Activated T-cell treated with anti-CD3 and anti-CD28 coated beads for 24 hours (primary cell): Measurements from ENCODE around the gene BMF.
A peak's percentile ranks its signal among the peaks of the same experiment; 100 is the strongest.

Experiments
- DNase-seq: peaks from one replicate; pipeline ENCODE4 v3.0.0-alpha.2; 2020; ENCODE audit warnings: low read depth

The BMF gene

DNA sequence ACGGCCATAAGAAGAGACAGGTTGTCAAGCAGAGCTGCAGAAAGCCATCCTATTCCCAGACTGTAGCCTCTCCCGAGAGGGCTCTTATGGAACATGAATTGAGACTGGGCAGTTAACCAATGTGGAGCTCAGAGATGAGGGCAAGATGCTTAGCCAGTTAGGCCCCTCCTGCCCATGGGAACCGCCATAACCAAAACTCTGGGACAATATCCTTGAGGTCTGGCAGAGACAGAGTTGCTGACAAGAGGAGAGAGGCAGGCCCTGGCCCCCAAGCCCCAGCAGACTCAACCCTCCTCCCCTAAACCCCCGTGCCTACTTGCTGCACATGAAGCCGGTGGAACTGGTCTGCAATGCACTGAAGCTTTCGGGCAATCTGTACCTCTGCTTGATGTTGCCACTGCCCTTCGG lies 4.8 kb downstream of the BMF start:
- DNase-seq, result no peak

DNA sequence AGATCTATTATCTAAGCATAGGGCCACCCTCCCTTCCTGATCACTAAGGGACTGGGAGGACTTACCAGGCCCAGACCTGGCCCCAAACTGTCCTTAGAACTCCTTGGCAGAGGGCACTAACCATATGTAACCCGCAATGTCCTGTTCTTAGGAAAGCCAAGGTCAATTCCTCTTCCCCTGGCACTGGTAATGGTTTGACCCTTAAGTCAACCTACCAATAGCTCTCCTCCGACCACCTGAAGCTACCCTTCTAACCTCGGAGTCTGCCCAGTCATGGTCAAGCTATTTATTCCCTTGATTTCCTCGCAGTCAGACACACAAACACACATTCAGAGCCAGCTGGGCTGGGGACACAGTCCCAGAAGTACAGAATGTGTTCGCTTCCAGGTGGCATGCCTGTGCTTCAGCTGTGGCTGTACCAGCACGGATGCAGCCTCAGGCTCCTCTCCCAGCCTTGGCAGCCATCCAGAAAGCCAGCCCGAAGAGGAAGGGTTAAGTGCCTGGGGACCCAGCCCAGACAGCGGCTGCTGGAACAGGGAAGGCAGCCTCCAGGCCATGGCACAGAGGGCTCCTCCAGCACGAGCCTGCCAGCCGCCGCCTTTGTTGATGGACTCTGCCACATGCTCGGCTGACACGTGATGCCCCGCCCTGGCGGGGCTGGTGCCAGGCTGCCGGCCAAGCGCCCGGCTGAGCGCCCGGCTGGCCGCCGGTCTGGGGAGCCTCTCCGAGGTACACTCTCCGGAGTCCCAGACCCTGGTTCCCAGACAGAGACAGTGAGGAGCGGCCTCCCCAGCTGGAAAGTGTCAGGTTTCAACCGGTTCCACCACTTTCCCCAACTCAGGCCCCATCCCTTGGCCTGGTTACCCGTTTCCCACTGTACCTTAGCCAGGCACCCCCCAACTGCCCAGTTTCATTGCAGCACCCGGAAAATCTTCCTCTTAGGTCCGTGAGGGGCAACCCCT lies 5.5 kb downstream of the BMF start:
- no peak for DNase-seq

DNA sequence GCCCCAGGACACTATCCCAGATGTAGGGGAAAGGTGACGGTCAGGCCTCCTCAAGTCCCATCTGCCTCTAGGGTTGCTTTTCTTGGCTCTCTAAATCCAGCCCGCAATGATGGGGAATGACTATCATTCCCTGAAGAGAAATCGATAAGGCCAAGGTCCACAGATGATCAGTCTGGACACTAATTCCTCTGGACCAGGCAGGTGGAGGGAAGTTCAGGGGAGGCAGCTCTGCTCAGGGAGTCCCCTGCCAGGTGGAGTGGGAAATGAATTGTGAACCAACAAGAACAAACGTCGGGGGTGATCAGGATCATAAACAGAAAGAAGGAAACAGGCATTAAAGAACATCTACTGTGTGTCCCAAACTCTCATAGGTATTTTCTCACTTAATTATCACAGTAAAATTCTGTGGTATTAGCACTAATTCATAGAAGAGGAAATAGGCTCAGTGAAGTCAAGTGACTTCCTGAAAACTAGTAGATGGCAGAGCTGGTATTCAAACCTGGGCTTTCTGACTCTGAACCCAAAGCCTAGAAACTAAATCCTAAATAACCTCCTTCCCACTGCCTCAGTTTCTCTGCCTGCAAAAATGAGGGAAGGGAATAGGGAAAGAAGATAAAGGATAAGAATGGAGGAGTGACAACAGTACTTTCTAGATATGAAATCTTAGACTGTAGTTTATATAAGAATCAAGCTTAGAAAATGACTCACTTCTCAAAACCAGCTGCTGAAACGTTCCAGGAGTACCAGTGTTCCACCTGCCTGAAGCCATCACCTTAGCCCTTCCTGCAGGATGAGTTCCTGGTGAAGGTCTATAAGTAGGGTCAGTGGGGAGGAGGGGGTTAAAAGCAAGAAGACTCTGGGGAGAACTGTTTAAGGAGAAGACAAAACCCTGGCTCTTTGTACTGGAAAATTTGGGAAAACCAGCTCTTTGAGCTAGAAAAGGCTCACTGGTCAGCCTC lies 7.5 kb downstream of the BMF start:
- DNase-seq, result no peak

DNA sequence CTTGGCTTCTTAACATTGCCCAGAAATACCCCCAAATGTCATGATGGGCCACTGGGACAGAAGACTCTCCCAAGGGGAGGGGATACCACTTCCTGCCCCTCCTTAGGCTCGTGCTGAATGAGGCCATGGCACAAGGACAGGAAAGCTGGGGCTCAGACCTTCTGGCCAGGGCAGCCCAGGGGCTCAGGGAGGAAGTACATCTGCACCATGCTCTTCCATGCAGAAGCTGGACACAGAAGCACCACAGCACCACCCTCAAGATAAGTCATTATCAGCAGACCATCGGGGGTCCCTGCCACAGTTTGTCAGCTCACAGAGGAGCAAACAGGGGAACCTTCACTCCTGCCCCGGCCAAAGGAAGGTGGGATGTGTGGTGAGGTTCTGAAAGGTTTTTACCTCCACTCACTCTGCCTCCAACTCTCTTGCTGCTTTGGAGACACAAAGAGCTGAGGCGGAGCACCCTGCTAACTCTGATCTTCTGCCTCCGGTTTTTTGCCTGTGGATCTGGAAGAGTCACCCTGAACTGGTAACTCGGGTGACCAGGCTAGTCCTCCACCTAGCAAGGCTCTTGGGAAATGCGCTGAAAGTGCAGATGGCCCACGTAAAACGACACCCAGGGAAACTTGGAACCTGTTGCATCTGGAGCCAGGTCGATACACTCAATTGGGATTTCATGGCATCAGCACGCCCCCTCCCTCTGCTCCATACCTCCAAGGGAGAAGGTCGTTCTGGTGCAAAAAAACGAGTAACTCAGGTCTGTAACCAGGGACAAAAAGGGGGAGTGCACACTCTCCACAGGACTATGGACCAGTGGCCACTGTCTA lies 8.3 kb downstream of the BMF start:
- DNase-seq, result no peak

DNA sequence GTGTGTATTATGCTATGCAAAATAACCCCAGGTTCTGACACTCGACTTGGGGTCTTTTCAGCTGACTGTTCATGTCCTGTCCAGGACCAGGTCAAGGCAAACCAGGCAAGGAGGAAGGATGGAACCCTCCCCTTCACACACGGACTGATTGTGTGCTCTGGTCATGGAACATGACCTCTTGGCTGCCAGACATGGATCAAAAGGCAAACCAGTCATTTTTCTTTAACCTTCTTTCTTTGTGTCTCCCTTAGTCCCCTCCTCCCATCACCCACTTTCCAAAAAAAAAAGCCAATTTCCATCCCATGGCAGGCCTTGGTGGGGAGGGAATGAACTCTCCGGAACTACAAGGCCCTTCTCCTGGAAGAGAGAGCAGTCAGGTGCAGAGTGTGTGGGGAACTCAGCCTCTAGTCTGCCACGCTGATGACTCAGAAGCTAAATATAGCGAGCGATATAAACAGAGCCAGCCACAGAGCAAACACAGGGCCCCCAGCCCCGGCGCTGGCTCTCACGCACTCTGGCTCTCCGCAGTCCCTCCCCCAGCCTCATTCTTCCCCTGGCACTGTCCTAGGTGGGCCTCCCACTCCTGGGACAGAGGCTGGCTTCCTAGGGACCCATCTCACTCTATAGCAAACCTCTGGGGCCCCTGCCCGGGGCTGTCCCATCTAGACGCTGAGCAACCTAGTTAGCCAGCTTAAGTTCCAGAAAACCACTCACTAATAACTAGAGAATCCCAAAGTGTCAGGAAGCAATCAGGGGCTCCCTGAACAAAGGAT lies 10.0 kb downstream of the BMF start:
- DNase-seq, result peak; percentile 77

DNA sequence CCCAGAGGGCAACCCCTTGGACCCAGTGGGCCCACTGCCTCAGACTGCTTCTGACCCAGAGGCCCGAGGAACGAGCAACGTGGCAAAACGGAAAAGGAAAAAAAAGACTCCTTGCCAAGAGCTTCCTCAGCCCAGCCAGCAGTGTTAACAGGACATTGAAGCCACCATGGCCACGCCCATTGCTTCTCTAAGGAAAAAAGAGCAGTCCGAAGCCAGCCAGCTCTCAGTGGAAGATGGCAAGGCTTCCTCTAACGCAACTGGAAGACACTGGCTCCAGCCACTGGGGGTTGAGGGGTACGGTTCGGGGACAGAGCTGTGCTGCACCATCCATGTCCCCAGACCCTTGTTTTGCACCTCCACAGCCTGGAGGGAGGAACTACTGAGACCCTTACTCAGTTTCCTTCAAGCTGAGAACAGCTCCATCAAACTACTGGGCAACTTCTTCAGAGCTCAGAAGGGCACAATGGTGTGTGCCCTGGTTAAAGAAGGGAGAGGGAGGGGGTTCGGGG lies 10.7 kb downstream of the BMF start:
- DNase-seq, result no peak

DNA sequence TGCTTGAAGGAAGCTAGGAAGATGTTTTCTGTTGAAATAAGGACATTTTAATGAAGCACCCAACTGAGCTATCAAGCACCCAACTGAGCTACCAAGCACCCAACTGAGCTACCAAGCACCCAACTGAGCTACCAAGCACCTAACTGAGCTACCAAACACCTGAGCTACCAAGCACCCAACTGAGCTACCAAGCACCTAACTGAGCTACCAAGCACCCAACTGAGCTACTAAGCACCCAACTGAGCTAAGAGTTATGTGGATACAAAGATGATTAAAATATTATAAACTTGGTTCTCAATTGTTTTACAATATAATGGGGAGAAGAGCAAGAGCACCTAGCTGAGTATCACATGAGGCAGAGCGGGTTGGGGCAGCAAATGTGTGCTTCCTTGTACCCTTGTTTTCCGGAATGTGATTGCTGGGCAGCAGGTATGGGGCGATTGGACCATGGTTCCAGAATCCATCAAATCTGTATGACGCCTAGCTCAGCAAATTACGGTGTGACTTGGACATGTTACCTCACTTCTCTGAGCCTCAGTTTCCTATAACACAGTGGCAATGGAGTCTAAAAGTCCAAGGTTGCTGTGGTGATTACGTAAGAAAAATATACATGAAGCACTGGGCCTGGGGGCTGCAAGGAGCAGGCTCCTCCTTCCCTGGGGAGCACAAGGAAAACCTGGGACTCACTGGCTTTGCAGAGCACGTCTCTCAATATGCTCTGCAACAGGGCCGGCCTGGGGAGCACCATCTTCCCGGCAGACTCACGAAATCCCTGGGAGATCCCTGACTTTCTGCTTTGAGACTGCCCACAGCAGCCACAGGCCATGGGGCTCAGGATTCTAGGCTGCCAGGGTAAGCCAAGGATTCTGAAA lies 11.3 kb downstream of the BMF start:
- no peak for DNase-seq

DNA sequence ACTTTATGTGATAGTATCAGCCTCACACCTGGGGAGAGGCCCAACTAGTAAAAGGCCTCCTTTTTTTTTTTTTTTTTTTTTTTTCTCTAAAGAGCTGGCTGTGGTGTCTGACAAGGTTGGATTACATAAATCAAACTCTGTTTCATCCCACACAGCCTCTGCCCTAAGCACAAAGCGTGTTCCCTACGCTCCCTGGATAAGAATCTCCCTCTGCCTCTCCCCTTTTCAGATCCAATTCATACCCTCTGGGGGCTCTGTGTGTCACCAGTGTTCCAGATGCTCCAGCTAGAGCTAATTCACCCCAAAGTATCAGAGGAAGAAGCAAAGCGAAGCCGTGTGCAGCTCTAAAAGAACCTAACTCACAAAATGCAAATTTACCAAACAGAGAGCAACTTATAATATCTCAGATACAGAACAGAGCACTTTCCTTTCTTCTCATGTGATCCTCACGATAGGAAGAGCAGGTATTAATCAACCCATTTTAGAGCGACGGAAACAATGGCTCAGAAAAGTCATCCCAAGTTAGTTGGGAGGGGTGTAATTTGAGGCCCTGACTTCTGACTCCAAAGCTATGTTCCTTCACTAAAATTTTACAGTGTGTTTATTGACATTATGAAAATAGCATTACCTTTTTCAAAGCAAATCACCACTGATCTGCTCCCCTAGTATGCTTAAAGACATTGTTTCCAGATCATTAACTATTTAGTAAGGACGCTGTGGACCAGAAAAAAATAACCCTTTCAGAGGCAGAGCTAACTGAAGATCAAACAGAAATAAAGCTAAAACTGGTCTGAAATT lies 12.4 kb downstream of the BMF start:
- DNase-seq, result no peak

DNA sequence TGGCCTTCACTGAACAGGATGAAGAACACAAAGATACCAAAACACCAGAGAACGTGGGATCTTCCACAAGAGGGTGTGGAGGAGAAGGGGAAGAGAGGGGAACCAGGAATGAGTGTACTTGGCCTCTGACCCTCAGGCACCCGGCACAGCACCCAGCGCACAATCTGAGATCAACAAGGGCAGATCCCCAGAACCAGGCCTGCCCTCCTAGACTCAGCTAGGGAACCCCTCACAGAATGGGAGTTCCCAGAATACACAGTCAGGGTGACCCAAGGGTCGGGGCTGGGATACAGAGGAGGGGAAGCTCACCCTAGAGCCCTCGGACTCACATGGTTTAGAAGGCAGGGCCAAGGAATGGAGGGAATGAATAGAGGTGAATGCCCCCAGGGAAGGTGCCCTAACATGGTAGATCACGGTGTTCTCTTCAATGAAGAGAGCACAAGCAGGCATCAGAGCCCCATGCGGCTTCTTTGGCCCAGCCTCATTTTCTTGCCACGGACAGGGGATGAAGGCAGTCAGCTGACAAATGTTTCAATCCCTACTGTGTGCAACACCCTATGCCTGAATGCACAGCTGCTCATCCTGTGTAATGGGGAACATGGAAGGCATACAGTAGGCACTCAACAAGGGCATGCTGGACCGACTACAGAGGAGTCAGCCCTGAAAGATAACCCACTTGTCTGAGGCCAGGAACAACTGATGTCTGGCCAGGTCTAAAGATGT lies 13.1 kb downstream of the BMF start:
- DNase-seq, result no peak

DNA sequence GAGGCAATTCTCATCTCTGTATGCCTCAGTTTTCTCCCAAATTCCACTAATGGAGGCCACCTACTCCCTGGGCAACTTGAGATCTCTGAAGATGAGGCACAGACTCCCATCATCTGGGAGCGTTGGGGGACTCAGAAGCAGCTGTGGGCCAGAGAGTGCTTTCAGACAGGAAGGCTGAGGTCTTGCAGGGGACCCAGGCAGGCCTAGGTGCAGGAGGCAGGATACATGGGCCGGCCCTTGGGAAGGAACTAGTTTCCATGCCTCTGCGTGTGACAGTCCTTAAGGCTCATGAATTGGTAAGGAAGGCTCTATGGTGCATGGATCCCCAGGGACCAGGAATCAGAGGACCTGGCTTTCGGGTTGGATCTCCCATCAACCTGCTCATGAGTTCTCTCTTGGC lies 14.5 kb downstream of the BMF start:
- no peak for DNase-seq

DNA sequence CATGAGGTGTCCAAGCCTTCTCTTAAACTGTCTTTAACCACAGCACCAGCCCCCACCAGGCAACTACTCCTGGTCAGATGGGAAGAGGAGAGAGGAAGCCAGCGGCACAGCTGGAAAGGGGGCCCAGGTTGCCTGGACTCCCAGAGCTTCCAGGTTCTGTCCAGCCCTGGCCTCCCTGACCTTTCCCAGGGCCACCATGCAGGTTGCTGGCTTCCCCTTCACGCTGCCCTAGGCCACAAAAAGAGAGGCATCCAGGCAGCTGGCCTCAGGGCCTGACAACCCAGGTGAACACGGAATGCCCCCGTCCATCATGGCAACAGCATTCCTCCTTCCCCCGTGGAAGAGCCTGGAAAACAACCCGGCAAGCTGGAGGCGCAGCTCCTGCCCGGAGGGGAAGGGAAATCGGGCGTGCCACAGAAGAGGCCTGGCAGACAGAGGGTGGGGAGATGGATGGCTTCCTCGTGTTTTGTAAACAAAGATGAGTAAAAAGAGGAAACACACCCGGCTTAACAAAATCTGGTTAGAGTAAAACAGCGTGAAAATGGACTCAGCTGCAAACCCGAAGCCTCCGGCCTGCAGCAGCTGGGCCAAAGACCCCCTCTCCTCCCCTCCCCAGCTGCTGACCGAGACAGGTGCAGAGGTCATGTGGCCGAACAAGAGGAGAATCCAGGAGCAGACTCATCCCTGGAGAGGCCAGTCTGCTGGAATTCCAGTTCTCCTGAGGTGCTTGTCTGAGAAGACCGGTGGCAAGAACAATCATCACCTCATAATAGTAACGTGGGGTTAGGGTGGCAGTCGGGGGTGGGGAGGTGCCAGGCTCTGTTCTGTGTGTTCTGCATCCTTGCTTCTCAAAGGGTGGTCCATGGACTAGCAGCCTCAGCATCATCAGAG lies 15.5 kb downstream of the BMF start:
- DNase-seq, result no peak

DNA sequence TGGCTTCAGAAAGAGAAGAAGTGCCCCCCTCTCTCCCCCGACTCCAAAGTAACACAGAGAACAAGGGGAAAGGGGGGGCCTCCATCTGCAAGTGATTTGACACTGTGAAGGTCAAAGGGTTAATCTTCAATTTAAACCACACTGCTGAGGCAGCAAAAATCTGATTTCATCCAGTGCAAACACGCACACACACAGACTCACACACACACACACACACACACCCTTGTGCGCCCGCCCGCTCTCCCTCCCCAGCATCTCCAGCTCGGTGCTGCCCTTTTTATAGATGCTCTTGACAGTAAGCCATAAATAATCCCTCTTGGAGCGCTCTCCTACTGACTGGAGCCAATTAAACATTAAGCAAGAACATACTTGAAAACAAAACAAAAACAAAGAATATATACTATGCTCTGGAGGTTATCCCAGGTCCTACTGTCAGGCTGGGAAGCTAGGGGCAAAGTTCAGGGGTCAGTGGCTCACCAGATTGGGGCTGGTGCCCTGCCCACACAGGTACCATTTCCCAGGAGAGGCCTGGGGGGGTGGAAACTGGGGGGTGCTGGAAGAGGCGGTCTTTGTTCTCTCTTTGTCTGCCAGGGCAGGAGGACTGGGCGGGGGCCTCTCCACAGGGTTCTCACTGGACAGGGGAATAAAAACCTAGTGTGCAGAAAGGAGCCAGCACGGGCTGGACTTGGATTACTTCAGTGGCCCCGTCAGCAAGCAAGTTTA lies 16.3 kb downstream of the BMF start:
- no peak for DNase-seq

DNA sequence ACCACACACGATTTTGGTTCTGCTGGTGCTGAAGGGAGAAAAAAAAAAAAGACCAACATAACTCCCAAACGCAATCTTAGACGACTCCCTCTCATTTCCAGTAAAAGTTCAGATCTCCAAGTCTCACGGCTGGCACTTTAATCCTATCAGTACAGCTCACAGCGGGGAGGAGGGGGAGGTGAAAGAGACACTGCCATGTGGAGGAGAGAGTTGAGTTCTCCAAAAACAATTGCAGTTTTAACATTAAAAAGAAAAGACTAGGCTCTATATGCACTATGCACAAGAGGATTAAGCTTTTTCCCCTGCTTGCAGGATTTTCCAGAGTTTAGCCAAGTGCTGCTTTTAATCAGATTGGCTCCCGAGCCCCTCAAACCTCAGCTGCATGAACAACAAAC lies 16.8 kb downstream of the BMF start:
- no peak for DNase-seq

DNA sequence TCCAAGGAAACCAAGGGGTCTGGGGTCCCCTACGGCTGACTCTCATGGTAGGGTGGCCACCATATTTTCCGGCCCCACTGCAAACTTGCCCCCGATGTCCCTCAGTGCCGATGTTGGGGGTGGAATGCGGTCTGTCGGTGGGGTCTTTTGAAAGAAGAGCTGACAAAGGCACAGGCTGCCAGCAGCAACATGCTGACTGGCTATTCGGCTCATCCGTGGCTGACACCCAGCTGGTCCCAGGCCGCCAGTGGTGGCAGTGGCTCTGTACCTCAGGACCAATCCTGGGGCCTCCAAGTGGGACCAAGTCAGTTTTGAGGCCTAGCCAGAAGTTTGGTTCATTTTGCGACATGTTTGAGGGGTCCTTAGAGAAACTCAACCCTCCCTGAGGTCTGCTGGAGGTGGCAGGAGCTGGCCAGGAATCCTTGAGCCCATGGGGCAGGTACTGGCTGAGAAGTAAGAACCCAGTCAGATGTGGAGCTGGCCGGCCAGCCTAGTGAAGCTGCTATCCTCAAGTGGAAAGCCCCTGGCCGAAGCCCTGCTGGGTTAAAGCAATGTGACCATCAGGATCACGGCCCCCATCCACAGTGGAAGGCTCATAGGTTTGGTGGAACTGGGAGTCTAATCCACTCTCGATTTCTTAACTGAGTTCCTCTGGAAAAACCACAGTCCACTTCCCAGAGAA lies 17.8 kb downstream of the BMF start:
- DNase-seq, result no peak

DNA sequence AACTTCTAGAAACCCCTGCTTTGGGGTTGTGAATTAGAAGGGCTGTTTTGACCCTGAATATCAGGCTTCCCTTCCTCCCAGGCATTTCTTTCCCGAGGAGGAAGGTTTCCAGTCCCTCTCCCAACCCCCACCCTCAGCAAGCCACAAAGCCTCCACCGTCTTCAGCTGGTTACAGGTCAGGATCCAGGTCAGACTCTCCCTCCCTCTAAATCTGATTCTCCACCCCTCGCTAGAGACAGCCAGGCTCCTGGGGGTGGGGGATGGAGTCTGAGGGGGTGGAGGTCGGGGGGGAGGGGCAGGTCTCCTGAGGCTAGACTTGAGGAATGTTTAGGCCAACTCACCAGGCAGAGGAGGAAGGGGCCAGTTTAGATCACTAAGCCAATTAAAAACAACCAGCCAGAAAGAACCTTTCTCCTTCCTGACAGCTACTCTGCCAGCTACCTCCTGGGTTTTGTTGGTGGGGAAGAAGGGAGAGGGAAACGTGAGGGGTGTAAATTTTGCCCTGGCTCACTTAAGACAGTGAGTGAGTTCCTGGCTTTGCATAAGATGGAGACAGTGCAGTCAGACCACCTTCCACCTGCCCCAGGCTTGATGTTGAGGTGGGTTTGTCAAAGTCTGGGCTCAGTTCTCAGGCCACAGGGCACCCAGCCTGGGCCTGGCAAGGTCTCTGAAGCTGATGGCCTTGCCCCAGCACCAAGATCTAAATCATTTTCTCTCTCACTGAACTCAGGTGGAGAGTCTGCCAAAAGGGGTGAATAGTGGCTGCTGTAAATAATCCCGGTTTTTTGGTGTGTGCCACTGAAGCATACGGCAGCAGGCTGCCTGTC lies 19.5 kb downstream of the BMF start:
- DNase-seq, result no peak
